Fibroblast of skin of left biceps (primary cell): Measurements from ENCODE around the gene HGF.

Experiments
- DNase-seq, 2 experiments: peaks; one replicate each; pipeline ENCODE4 v3.0.0-alpha.2; 2013; ENCODE audit warnings: low read depth in 2 of 2

The HGF gene

DNA sequence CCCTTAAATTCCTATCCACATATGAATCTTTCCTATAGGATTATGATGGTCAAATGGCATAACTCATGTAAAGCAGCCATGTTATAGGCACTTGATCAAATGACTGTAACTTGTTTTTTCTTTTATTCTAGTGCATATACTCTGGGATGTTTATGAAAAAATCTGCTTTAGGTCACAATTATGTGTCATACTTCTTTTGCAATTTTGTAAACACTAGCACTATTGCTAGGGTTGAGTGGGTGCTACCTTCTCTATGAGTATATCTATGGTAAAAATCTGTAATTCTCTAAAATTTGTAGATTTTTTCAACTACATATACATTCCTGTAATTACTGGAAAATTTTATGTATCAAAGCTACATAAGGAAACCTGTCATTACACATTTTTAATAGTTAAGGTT is 50.0 kb downstream of the HGF start:
- no peak for DNase-seq

DNA sequence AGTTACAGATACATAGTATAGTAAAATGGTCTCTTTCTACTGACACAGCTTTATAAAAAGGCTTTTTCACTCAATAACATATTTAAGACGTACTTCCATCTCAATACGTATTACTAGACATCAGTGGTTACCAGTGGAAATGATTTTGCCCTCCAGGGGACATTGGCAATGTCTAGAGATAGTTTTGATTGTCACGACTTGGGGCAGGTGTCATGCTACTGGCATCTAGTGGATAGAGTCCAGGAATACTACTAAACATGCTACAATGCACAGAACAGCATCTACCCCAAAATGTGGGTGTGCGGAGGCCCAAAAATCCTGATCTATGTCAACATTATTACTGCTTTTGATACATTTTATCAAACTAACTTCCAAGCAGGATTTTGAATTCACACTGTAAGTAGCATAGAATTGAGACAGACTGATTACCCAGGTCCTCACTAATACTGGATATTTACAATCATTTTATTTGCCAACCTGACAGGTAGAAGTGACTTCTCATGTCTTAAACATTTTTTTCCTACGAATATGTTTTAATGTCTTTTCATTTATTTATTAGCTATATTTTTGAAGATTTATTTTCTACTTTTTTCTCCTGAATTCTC is 53.8 kb downstream of the HGF start:
- peak in 1 of 2 experiments; percentile 9 for DNase-seq

DNA sequence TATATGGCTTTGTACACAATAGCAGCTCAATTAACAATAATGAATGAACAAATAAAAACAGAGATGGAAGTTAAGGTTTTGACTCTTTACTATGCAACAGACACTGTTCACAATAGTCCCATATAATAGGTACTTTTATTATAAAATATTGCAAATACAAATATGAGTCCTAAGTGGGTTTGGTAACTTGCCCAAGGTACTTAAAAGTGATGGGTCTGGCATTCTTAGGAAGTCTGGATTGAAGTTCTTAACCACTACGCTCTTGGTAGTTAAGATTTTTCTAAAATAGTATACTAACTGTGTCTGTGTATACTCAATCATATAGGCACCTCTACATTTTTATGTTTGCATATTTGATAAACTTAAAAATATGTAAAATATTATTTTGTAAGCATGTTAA is 55.5 kb downstream of the HGF start:
- DNase-seq = no peak

GRCh38 chr7:81710751-81711150 is 59.1 kb downstream of the HGF start:
- DNase-seq = no peak

GRCh38 chr7:81709836-81710235 is 60.0 kb downstream of the HGF start:
- DNase-seq = no peak

- DNase-seq = no peak
Measured at GRCh38 chr7:81707966-81708365, 61.9 kb downstream of the HGF start.

DNA sequence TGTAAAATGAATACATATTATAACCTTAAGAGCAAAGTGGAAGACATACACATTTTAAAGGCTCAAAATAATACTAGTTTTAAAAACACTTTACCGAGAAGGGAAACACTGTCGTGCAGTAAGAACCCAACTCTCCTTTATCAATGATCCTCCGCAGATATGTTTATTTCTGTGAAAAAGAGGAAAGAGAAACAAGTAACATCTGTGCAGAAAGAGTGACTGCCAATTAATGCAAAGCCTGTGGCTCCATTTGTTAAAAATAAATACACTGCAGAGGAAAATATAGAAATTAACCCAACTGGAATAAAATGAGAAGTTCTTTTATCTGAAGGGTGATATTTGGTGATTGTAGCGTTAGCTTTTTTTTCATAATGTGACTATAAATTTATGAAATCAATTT is 62.7 kb downstream of the HGF start:
- DNase-seq = no peak

DNA sequence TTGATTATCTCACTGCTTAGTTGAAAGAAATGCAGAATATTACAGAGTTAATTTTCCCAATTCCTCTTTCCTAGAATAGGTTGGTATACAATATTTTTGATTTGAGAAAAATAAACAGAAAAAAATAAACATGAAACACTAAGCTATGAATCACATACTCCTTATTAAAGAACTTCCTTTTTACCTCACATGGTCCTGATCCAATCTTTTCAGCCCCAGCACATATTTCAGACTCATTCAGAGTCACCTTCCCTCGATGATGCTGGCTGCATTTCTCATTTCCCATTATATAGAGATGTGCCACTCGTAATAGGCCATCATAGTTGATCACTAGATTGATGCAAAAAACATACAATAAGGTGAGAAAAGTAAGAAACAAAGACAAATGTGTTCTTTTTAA is 64.6 kb downstream of the HGF start:
- no peak for DNase-seq

DNA sequence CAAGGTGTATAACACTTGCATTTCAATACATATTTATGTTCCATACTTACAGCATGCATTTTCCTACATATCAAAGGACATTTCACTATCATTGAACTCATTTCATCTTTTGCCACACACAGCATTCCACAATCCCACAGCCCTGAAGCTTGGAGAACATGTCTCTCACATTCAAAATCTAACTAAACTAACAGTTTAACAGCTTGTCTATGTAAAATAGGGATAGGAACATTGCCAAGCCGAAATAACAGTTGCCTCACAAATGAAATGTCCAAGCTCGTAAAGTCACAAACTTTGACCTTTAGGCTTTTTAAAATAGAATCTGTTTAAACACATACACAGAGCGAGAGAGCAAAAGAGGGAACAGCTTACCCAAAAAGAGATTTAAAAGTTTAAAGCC is 65.3 kb downstream of the HGF start:
- DNase-seq = no peak

DNA sequence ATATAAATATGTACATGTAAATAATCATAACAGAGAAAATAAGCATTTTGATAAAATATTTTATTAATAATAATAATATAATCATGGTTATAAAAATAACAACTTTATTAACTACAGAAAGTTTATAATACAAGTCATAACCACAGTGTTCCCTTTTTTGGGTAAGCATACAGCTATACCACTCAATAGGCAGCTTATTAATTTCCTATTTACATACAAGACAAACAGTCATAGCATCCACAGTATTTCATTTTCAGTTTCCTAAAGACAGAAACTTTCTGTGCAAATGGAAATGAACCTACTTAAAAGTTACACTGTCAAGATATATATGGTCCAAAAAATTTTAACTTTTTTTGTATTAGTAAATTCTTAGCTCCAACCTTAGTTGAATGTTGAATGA is 70.9 kb downstream of the HGF start:
- DNase-seq = no peak

DNA sequence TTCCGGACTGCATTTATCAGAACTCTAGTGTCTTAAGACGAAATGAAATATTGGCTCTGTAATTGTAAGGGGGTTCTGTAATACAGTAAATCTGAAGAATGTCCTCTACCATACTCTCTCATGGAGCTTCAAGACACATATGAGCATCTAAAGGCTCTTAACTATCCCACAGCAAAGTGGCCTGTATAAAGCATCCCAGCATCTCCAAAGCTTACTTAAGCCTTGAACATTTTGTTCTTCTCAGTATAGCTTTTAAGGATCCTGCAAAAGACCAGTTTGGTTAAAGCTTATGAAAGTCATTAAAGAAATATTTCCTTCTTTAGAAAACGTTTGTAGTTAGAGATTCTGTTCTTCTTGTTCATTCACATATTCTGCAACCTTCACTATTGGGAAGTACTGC is 75.1 kb downstream of the HGF start:
- no peak for DNase-seq

DNA sequence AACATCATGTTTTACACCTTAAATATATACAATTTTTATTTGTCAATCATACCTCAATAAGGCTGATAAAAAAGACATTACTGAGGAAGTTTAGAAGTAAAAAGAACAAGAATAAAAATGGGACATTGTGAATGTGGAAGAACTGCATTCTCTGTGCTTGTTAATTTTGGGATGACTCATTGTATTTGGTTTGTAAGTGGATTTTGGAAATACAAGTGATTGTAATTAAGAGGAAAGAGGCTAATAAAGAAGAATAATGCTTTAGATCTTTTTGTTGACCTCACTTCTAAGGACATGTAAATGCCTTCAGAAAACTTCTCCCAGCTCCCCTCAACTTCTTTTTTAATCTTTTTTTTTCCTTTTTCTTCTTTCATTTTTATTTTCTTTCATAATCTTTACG is 76.0 kb downstream of the HGF start:
- no peak for DNase-seq

- DNase-seq = no peak
Measured at GRCh38 chr7:81693080-81693479, 76.8 kb downstream of the HGF start.

GRCh38 chr7:81692146-81692905 is 77.5 kb downstream of the HGF start:
- DNase-seq = no peak

DNA sequence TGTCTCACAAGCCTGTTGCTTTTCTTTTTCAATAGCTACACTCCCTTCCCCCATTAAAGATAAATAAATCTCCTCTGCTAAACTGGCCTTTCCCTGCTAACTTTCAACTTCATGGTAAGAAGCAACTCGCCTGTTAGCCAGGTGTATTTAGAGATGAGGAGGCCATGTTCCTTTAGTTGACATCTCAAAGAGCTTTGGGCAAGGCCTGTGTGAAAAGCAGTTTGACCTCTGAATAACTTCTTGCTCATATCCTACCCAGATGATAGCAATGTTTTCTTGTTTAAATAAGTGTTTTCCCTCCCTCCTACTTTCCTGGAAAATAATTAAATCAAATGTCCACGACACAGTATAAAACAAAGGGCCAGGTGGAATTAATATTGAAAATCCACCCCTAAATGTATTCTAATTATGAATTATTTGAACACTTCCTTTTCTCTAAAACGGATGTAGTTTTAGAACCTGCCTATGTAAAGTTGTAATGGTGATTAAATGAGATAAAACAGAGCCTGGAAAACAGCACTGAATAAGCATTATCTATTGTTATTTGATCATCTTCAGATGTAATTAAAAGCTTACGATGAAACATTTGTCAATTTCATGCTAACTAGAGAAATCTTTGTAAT is 78.5 kb downstream of the HGF start:
- DNase-seq = no peak

DNA sequence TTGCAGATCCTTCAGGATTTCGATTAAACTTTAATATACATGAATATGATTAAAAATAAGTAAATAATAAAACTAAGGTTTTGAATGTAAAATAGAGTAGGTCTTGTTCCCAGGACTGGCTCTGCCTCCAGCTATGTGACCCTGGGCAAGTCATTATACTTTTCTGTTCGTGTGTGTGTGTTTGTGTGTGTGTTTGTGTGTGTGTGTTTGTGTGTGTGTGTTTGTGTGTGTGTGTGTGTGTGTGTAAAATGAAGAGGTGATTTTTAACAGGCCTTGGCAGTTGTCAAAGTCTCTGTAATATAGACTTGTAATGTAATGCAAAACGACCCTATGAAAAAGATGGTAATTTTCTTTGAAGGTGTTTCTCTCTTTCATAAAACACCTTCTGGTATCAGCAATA is 79.2 kb downstream of the HGF start:
- DNase-seq = no peak

DNA sequence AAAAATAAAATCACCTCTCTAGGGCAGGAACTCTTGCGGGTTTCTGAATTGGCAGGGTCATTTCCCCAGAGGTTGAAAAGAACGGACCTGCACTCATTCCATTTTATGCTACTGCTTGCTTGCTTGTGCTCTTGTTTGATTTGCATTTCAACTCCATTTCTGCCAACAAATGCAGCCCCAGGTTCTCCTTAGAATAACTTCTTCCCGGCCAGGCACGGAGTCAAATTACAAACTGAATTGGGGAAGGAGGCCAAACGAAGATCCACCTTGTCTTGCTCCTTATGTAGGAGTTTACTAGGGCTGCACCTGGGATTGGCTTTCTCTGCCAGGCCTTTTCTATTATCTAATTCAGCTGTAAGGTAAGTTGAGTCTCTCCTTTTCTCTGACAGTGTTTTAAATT is 79.6 kb downstream of the HGF start:
- no peak for DNase-seq

DNA sequence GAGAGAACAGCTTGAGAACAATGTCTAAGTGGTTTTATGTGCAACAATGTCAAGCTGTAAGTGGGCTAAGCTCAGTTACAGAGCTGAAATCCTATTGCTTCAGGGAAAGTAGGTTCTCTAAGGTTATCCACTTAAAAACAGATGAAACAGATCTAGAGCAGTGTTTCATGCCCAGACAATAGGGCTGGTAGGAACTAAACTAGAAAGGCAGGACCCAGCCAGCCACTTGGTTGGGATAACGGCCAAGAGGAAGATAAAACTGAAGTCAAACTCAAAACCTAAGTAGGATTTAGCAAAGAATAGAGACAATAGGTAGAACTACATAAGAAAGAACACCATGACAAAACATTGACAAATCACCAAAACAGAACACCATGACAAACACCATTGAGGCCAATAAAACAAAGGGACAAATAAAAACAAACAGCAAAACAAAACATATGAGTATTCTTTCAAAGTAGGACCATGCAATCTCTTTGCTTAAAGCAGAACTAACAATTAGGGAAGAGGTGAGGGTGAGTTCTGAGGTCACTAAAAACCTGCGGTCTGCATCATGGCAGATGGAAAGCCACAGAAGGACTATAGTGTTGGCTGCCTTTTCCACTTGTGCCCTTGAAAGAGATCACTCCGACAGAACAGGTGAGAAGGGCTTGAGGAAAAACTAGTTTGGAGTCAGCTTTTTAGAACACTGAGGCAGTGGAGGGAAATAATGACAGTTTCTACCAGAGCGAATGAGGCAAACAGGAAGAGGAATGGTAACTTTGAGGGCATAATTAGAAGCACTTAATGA is 81.0 kb downstream of the HGF start:
- DNase-seq = no peak

GRCh38 chr7:81687062-81687461 is 82.8 kb downstream of the HGF start:
- no peak for DNase-seq

GRCh38 chr7:81685270-81685868 is 84.5 kb downstream of the HGF start:
- no peak for DNase-seq

DNA sequence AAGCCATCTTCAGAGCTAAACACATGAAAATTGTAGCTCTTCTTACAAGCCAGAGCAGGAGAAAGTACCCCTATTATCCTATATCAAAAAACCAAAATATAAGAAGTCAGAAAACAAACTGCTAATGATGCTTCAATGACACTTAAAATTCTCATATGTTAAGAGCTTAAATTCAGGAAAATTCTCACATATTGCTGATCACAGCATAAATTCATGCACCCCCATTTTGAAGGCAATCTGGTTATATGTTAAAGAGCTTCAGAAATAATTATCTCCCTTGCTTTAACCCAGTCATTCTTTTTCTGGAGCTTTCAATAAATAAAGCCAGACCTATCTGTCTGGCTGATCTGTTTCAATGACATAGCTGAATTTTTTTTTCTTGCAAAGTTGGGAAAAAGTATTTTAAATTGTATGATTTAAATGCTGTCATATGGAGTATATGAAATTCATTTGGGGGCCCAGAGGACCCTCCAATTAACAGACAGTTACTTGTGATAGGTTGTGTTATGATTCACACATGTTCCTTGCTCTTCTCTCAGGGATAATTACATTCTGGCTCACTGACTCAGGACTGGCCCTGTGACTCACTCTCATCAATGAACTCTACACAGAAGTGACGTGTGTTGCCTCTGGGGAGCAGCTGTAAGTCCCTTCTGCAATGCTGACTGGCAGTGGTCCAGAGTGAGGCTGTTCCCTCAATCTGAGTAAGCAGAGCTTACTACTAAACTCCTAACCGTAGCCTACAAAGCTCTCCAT is 85.2 kb downstream of the HGF start:
- peak; percentile 99 for DNase-seq
